ENCODE measurements around the gene OR10C1.
"Not testable (repeated sequence)": the region's sequence is repeated elsewhere in the genome, so short reads cannot be mapped to it uniquely, and the experiment has no call there.

Gene OR10C1, protein sequence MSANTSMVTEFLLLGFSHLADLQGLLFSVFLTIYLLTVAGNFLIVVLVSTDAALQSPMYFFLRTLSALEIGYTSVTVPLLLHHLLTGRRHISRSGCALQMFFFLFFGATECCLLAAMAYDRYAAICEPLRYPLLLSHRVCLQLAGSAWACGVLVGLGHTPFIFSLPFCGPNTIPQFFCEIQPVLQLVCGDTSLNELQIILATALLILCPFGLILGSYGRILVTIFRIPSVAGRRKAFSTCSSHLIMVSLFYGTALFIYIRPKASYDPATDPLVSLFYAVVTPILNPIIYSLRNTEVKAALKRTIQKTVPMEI

GRCh38 chr6:29439006-29439405, at the start of gene OR10C1:
Gene OR10C1, plus strand, starts transcription at chr6:29439306. Its CDS starts 710 bp downstream, at chr6:29440016.
- DNase-seq (ENCODE audit: low read depth in 2 of 2), result no peak

GRCh38 chr6:29395331-29395730, 43.8 kb upstream of the OR10C1 start, which contains the start of gene OR12D2:
Gene OR12D2, plus strand, starts transcription at chr6:29395631. Its CDS starts 1,069 bp downstream, at chr6:29396700.
- no peak for DNase-seq (ENCODE audit: low read depth in 2 of 2)

DNA sequence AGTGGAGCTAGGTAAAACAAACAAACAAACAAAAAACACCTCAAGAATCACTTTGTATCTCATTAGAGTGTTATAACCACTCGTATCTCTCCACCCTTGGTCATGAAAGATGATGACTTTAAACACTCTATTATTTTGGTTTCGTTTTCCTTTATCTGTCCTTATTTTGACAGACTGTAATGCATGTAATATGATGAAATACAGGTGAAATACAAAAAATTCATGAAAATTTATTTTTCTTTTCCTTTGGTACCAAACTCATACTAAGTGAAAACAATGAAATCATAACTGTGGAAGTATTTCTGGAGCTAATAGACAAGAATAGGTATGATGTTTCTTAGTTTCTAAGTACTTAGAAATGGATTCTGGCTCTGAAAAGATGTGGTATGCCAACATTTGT, 39.6 kb upstream of the OR10C1 start:
- no peak for DNase-seq (ENCODE audit: low read depth in 2 of 2)

DNA sequence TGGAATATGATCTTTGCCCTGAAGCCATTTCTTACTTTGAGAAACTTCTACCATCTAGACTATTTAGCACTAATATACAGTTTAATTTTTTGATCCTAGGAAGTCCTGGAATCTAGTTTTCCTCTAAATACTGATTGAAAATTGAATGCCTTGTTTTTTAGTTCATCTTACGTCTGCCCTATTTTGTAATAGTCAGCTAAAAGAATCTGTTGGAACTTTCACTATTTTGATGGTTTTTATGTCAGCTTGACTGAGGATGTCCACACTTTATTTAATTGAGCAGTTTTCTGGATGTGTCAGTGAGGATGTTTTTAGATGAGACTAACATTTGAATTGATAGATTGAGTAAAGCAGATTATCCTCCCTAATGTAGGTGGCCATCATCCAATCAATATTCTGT, 35.3 kb upstream of the OR10C1 start:
- DNase-seq (ENCODE audit: low read depth in 2 of 2), result no peak

DNA sequence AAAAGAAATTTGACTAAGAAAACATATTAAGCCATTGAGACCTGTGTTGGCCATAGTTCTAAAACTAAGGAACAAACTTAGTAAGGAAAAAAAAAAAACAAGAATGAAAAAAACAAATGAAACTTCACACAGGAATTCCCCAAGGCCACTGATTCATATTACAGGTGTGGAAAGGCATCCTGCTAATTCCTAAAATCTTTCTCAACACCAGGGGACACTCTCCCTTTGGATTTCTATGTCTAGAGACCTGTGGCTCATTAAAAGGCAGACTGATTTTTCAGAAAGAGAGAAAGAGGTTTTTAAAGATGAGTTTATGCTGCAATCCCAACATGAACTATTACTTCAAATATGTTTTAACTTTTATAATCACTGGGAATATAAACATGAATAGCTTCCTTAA, 24.5 kb upstream of the OR10C1 start, which contains the start of gene OR12D1:
OR12D1 (plus strand) TSS at position 341 of the 400 bp plus-strand sequence.
- no peak for DNase-seq (ENCODE audit: low read depth in 2 of 2)

- no peak for DNase-seq (ENCODE audit: low read depth in 2 of 2)
Observed at GRCh38 chr6:29419516-29419915, 19.6 kb upstream of the OR10C1 start.

- DNase-seq (ENCODE audit: low read depth in 2 of 2), result no peak
Observed at GRCh38 chr6:29424168-29424567, 14.9 kb upstream of the OR10C1 start.

- DNase-seq (ENCODE audit: low read depth in 2 of 2), result no peak
Observed at GRCh38 chr6:29424575-29424974, 14.5 kb upstream of the OR10C1 start.

DNA sequence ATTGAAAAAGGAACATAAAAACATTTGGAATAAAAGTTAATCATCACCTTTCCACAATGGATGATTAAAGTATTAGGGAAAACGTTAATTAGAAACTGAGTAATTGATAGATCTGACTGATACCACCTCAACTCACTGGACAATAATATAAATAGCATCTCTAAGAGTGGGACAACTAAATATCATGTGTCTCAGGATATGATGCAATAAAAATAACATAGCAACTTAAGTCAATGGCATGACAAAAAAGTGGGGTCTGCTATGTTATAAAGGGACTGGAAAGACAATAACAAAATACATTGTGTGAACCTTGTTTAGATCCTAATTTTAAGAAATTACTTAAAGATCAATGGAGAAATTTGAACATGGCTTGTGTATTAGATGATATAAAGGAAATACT, 14.0 kb upstream of the OR10C1 start:
- DNase-seq (ENCODE audit: low read depth in 2 of 2), result no peak

GRCh38 chr6:29426654-29427053, 12.5 kb upstream of the OR10C1 start:
- no peak for DNase-seq (ENCODE audit: low read depth in 2 of 2)

DNA sequence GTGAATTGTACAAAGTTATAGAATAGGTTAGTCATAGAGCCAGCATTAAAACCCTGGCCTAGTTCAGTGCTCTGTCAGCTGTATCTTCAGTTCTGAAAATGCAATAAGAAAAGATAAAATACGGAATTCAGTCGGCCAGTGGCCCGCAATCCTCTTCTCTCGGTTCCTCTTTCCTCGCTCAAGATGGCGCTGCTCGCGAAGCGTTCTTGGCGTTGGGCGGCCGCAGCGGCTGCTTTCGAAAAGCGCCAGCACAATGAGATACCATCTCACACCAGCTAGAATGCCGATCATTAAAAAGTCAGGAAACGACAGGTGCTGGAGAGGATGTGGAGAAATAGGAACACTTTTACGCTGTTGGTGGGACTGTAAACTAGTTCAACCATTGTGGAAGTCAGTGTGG, 2.4 kb upstream of the OR10C1 start:
- not testable (repeated sequence) for DNase-seq (ENCODE audit: low read depth in 2 of 2)

- DNase-seq (ENCODE audit: low read depth in 2 of 2), result no peak
Observed at GRCh38 chr6:29442719-29443118, 3.6 kb downstream of the OR10C1 start.

GRCh38 chr6:29444031-29444430, 4.9 kb downstream of the OR10C1 start:
- not testable (repeated sequence) for DNase-seq (ENCODE audit: low read depth in 2 of 2)

DNA sequence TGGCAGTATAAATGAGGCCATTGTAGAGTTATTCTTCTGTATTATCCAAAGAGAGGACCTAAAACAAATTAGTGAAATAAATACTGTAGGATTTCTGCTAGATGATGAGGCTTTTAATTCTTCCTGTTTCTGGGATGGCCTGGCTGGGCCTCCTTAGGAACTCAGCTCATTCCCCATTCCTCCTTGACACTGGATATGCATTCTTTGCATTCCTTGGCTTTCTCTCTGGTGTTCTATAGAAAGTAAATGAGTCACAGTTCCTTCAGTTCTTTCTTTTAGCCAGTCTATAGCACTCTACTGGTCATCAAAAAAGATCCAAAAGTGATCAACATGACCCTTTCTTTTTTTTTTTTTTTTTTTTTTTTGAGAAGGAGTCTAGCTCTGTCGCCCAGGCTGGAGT, 8.6 kb downstream of the OR10C1 start:
- no peak for DNase-seq (ENCODE audit: low read depth in 2 of 2)

DNA sequence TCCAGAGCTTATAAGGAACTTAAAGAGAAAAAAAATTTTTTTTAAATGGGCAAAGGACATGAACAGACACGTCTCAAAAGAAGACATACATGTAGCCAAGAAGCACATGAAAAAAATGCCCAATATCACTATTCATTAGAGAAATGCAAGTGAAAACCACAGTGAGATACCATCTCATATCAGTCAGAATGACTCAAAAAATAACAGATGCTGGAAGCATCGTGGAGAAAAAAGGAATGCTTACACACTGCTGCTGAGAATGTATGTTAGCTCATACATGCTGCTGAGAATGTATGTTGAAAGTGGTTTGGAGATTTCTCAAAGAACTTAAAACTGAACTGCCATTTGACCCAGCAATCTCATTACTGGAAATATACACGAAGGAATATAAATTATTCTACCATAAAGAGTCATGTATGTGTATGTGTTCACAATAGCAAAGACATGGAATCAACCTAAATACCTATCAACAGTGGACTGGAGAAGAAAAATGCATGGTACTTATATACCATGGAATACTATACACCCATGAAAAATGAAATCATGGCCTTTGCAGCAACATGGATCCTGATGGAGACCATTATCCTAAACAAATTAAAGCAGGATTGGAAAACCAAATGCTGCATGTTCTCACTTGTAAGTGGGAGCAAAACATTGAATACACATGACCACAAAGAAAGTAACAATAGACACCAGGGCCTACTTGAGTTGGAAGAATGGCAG, 12.5 kb downstream of the OR10C1 start:
- DNase-seq (ENCODE audit: low read depth in 2 of 2), result no peak

DNA sequence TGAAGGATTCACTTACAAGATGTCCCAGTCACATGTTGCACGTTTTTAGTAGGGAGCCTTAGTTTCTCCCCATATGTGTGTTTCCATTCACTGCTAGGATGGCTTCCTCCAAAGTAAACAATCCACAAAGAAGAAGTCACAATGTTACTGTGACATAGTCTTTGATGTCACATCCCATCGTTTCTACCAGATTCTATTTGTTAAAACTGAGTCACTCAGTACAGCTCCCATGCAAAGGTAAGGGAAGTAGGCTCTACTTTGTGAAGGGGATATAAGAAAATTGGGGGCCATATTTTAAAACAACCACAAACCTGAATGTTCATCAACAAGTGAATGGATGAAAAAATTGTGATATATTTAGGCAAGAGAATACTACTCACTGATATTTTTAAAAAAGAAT, 17.9 kb downstream of the OR10C1 start, which contains the start of the genes OR11A1 and OR2H1:
OR11A1 (minus strand) TSS at position 101 of the 400 bp plus-strand sequence. CDS start 29,430 bp downstream, outside the sequence.
OR2H1 (plus strand) TSS at position 185 of the 400 bp plus-strand sequence. CDS start 4,615 bp downstream, outside the sequence.
- DNase-seq (ENCODE audit: low read depth in 2 of 2), result no peak

GRCh38 chr6:29461021-29461814, 22.1 kb downstream of the OR10C1 start:
- DNase-seq (ENCODE audit: low read depth in 2 of 2), result no peak

DNA sequence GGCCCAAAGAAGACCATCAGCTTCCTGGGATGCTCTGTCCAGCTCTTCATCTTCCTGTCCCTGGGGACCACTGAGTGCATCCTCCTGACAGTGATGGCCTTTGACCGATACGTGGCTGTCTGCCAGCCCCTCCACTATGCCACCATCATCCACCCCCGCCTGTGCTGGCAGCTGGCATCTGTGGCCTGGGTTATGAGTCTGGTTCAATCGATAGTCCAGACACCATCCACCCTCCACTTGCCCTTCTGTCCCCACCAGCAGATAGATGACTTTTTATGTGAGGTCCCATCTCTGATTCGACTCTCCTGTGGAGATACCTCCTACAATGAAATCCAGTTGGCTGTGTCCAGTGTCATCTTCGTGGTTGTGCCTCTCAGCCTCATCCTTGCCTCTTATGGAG, 22.9 kb downstream of the OR10C1 start:
- DNase-seq (ENCODE audit: low read depth in 2 of 2), result no peak

- no peak for DNase-seq (ENCODE audit: low read depth in 2 of 2)
Observed at GRCh38 chr6:29465279-29465678, 26.2 kb downstream of the OR10C1 start.

DNA sequence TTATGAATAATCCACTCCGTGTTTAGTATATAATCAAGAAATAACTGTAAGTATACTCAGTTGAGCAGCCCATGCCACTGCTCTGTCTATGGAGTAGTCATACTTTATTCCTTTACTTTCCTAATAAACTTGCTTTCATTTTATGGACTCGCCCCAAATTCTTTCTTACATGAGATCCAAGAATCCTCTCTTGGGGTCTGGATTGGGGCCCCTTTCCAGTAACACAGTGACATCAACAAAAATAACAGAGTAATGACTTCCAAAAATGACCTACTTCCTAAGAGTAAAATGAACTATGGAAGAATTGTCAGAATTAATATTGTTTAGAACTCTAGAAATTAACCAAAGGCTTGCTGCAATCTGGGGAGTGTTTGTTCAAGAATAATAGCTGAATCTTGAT, 26.7 kb downstream of the OR10C1 start:
- DNase-seq (ENCODE audit: low read depth in 2 of 2), result no peak

DNA sequence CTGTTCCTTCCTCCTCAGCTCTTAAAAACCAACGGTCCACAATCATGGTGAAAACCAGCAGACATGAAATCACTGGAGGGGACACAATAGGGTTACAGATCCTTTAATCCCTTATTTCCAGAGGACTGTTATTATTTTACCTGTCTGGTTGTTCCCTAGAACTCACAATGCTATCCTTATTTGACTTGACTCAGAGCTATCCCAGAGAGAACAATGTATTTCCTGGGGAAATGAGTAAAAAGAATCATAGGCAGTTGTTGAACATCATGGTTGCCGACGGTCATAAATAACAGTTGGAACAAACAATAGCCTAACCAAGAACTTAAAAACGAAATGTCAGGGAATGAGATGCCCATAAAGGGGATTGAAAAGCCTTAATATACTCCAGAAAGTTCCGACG, 27.1 kb downstream of the OR10C1 start:
- DNase-seq (ENCODE audit: low read depth in 2 of 2), result no peak

- DNase-seq (ENCODE audit: low read depth in 2 of 2), result no peak
Observed at GRCh38 chr6:29474996-29475395, 35.9 kb downstream of the OR10C1 start.

Data from stimulated activated CD8-positive, alpha-beta memory T cell treated with anti-CD3 and anti-CD28 coated beads, Interleukin-15, amount 100 ng/mL, for 48 hours (primary cell).